HCT116 (cell line): Measurements from ENCODE around the gene DNM3. TPM values are rescaled to one million over a fixed set of nuclear protein-coding genes. Genes with fewer than 3 reads are reported as not detected.

Experiments
- ATAC-seq: fragments of 200-7000 bp; cut with Tn5 transposase; 2 replicates; pipeline ENCODE4 v1.9.1; 2020; ENCODE audit warnings: mild to moderate bottlenecking, moderate library complexity
- BruUV-seq: library from RNA; stranded (reverse); fragments of 400-500 nt; replicated peaks from 2 replicates; lab custom pipeline; 2021; lab: Mats Ljungman, UMichigan
- CTCF ChIA-PET: fragments of 300-600 bp; sonication (Branson Sonifier 250); formaldehyde crosslinking; loops from one replicate; lab custom pipeline; 2021; ENCODE audit warnings: antibody characterized with exemption; lab: Charles Lee
- POLR2A ChIA-PET: fragments of 300-600, 350-600 bp; sonication (Branson Sonifier 250); formaldehyde crosslinking; loops from one replicate; lab custom pipeline; 2021; ENCODE audit warnings: antibody characterized with exemption; lab: Charles Lee
- RAD21 ChIA-PET, 2 experiments: fragments of 300-600 bp; sonication (Branson Sonifier 250); formaldehyde crosslinking; loops; one replicate each; lab custom pipeline; 2023; ENCODE audit warnings: low total read pairs in 2 of 2; ENCODE audit not compliant: uncharacterized antibody in 2 of 2, unreplicated experiment in 2 of 2, low non-redundant PET in 1 of 2; lab: Charles Lee
- DNase-seq: peaks from one replicate; pipeline ENCODE4 v3.0.0-alpha.2; 2010; ENCODE audit warnings: low read depth, low spot score
- H2AFZ ChIP-seq: fragments of 200-600 bp; shearing (Covaris generic), sonication (generic); 2 replicates; pipeline ENCODE4 v1.6.1; 2017; ENCODE audit warnings: low read depth, mixed run types, mixed read lengths, antibody characterized with exemption, low read length; ENCODE audit not compliant: poor library complexity, severe bottlenecking
- H3K27ac ChIP-seq: 2 replicates; pipeline ENCODE4 v1.5.1; 2012; ENCODE audit warnings: low read depth, low read length
- H3K27me3 ChIP-seq: fragments of 200-600 bp; sonication (generic); 2 replicates; pipeline ENCODE4 v1.6.1; 2016; ENCODE audit warnings: mixed run types, low read length, mixed read lengths; ENCODE audit not compliant: insufficient read depth
- H3K36me3 ChIP-seq, 2 experiments: fragments of 200-500 bp in 1 of 2; fragments of 200-600 bp in 1 of 2; sonication (Bioruptor generic) in 1 of 2; sonication (generic) in 1 of 2; 2 replicates each; pipeline versions ENCODE4 v1.5.1 to v1.6.1; 2014 to 2016; ENCODE audit warnings: low read length in 2 of 2, inconsistent platforms in 1 of 2, mixed read lengths in 1 of 2, mixed run types in 1 of 2; ENCODE audit not compliant: insufficient read depth in 2 of 2, control insufficient read depth in 1 of 2
- H3K4me1 ChIP-seq, 2 experiments: fragments of 200-600 bp in 1 of 2; sonication (generic) in 1 of 2; 2 replicates each; pipeline versions ENCODE4 v1.5.1 to v1.6.1; 2012 to 2017; ENCODE audit warnings: low read length in 2 of 2, inconsistent platforms in 1 of 2, mild to moderate bottlenecking in 1 of 2, mixed read lengths in 1 of 2, mixed run types in 1 of 2, moderate library complexity in 1 of 2; ENCODE audit not compliant: insufficient read depth in 2 of 2, control insufficient read depth in 1 of 2
- H3K4me2 ChIP-seq: fragments of 200-600 bp; sonication (generic); 2 replicates; pipeline ENCODE4 v1.6.1; 2017; ENCODE audit warnings: mixed run types, low read length, mixed read lengths
- H3K4me3 ChIP-seq, 2 experiments: fragments of 200-600 bp in 1 of 2; sonication (generic) in 1 of 2; replicated peaks in 1 of 2; 2 replicates each; pipeline ENCODE4 v1.5.1; 2011 to 2016; ENCODE audit warnings: low read length in 2 of 2, control low read depth in 1 of 2, low read depth in 1 of 2, mild to moderate bottlenecking in 1 of 2, mixed read lengths in 1 of 2, mixed run types in 1 of 2
- H3K79me2 ChIP-seq: fragments of 200-600 bp; sonication (generic); 2 replicates; pipeline ENCODE4 v1.6.1; 2017; ENCODE audit warnings: mild to moderate bottlenecking, mixed run types, low read length, moderate library complexity, mixed read lengths; ENCODE audit not compliant: insufficient read depth
- H3K9ac ChIP-seq: fragments of 200-600 bp; sonication (generic); 2 replicates; pipeline ENCODE4 v1.6.1; 2016; ENCODE audit warnings: low read length, mixed read lengths
- H3K9me2 ChIP-seq: fragments of 200-600 bp; sonication (generic), shearing (Covaris generic); 2 replicates; pipeline ENCODE4 v1.6.1; 2017; ENCODE audit warnings: mixed run types, mild to moderate bottlenecking, moderate library complexity; ENCODE audit not compliant: insufficient read depth
- H3K9me3 ChIP-seq, 2 experiments: fragments of 200-500 bp in 1 of 2; fragments of 200-600 bp in 1 of 2; sonication (Bioruptor generic) in 1 of 2; sonication (generic) in 1 of 2; 2 replicates each; pipeline ENCODE4 v1.6.1; 2014 to 2017; ENCODE audit warnings: low read length in 2 of 2, mixed read lengths in 2 of 2, inconsistent platforms in 1 of 2, low read depth in 1 of 2, mild to moderate bottlenecking in 1 of 2, mixed run types in 1 of 2, moderate library complexity in 1 of 2; ENCODE audit not compliant: control insufficient read depth in 1 of 2, insufficient read depth in 1 of 2
- H4K20me1 ChIP-seq: fragments of 200-600 bp; sonication (generic), shearing (Covaris generic); 2 replicates; pipeline ENCODE4 v1.6.1; 2017; ENCODE audit warnings: mixed run types, mild to moderate bottlenecking, moderate library complexity; ENCODE audit not compliant: insufficient read depth
- CBX3 ChIP-seq: IDR thresholded peaks from 2 replicates; pipeline ENCODE4 v1.6.1; 2012; ENCODE audit warnings: low read depth
- JUND ChIP-seq: IDR thresholded peaks from 2 replicates; pipeline ENCODE4 v1.6.1; 2012
- RAD21 ChIP-seq: IDR thresholded peaks from 2 replicates; pipeline ENCODE4 v1.6.1; 2012; ENCODE audit warnings: low read depth, mild to moderate bottlenecking
- SRF ChIP-seq: IDR thresholded peaks from 2 replicates; pipeline ENCODE4 v1.6.1; 2012; ENCODE audit warnings: low read depth
- intact Hi-C: fragments of 100-400 bp; cut with micrococcal nuclease; formaldehyde crosslinking; loops from 2 replicates; pipeline ENCODE4 v1.10.0; 2022
- total RNA-seq: library from RNA; stranded (reverse); gene quantifications from one replicate; pipeline ENCODE4 v1.2.1, GENCODE V29; 2021; ENCODE audit not compliant: unreplicated experiment
- TF ChIP-seq, protein P1 (sequence below), 3 experiments: fragments of 200-600 bp in 1 of 3; sonication (generic) in 1 of 3; IDR thresholded peaks in 2 of 3; conservative IDR thresholded peaks in 1 of 3; 2 replicates each; pipeline ENCODE4 v1.5.1; 2012 to 2017; ENCODE audit warnings: low read depth in 2 of 3, low read length in 2 of 3, antibody characterized with exemption in 1 of 3, borderline replicate concordance in 1 of 3, control low read depth in 1 of 3, mild to moderate bottlenecking in 1 of 3, mixed read lengths in 1 of 3, mixed run types in 1 of 3, moderate library complexity in 1 of 3; ENCODE audit not compliant: insufficient read depth in 1 of 3
- TF ChIP-seq, protein P2 (sequence below): IDR thresholded peaks from 2 replicates; pipeline ENCODE4 v1.6.1; 2012; ENCODE audit warnings: low read depth
- TF ChIP-seq, protein P3 (sequence below): IDR thresholded peaks from 2 replicates; pipeline ENCODE4 v1.6.1; 2011; ENCODE audit warnings: mild to moderate bottlenecking, low read length, moderate library complexity; ENCODE audit not compliant: insufficient replicate concordance; ENCODE audit errors: extremely low read depth

The DNM3 gene
- total RNA-seq, 1 experiment from 2014 or later, result 3.1 TPM

DNA sequence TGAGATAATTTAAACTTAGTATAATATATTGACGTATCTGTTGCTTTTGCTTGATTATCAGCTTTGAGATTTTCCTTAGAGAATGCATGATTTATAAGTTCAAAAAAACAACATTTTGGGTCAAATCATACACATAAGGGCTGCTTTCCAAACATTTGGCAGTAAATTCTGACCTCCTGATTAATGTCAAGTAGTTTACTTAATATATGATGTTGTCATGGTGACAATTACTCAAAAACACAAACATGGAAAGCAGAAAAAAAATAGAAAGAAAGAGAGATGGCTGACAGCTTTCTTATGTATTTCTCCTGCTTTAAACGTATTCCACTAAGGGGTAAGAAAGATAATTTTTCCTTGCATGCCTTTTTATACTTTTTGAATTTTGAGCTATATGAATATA lies 320.9 kb downstream of the DNM3 start (continued):
- TF ChIP-seq, protein P1, sequence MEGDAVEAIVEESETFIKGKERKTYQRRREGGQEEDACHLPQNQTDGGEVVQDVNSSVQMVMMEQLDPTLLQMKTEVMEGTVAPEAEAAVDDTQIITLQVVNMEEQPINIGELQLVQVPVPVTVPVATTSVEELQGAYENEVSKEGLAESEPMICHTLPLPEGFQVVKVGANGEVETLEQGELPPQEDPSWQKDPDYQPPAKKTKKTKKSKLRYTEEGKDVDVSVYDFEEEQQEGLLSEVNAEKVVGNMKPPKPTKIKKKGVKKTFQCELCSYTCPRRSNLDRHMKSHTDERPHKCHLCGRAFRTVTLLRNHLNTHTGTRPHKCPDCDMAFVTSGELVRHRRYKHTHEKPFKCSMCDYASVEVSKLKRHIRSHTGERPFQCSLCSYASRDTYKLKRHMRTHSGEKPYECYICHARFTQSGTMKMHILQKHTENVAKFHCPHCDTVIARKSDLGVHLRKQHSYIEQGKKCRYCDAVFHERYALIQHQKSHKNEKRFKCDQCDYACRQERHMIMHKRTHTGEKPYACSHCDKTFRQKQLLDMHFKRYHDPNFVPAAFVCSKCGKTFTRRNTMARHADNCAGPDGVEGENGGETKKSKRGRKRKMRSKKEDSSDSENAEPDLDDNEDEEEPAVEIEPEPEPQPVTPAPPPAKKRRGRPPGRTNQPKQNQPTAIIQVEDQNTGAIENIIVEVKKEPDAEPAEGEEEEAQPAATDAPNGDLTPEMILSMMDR (IDR thresholded peaks at IDR 0.05 in 2 of 3, conservative IDR thresholded peaks at IDR 0.05 in 1 of 3; ENCODE audit: borderline replicate concordance in 1 of 3, insufficient read depth in 1 of 3, low read depth in 2 of 3, low read length in 2 of 3), result no peak
- TF ChIP-seq, protein P2, sequence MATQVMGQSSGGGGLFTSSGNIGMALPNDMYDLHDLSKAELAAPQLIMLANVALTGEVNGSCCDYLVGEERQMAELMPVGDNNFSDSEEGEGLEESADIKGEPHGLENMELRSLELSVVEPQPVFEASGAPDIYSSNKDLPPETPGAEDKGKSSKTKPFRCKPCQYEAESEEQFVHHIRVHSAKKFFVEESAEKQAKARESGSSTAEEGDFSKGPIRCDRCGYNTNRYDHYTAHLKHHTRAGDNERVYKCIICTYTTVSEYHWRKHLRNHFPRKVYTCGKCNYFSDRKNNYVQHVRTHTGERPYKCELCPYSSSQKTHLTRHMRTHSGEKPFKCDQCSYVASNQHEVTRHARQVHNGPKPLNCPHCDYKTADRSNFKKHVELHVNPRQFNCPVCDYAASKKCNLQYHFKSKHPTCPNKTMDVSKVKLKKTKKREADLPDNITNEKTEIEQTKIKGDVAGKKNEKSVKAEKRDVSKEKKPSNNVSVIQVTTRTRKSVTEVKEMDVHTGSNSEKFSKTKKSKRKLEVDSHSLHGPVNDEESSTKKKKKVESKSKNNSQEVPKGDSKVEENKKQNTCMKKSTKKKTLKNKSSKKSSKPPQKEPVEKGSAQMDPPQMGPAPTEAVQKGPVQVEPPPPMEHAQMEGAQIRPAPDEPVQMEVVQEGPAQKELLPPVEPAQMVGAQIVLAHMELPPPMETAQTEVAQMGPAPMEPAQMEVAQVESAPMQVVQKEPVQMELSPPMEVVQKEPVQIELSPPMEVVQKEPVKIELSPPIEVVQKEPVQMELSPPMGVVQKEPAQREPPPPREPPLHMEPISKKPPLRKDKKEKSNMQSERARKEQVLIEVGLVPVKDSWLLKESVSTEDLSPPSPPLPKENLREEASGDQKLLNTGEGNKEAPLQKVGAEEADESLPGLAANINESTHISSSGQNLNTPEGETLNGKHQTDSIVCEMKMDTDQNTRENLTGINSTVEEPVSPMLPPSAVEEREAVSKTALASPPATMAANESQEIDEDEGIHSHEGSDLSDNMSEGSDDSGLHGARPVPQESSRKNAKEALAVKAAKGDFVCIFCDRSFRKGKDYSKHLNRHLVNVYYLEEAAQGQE, result no peak
- no peak for TF ChIP-seq CBX3

DNA sequence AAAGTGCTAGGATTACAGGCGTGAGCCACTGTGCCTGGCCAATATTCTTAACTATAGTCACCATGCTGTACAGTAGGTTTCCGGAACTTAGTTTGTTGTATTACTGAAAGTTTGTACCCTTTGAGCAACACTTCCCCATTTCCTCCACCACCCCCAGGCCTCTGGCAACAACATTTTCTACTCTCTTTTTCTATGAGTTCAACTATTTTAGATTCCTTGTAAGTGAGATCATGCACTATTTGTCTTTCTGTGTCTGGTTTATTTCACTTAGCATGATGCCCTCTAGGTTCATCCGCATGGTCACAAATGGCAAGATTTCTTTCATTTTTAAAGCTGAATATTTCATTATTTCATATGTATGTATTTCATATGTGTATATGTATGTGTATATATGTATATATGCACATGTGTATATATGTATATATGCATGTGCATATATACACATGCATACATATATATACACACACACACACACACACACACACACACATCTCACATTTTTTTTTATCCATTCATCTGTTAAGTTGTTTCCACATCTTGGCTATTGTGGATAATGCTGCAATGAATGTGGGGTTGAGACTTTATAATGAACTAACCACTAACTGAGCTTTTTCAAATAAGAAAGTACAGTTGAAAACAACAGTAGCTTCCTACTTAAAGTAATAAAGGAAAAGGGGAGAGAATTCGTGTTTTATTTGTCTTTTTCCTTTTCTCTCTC lies 322.4 kb downstream of the DNM3 start:
- no peak overlapping the region for H3K27ac ChIP-seq
- ATAC-seq (no peak), DNase-seq (no peak)
- H3K9me3 ChIP-seq, result no peaks in the 10 kb centered on the region
- intact Hi-C loops, result no loop called here
- H3K27me3 ChIP-seq, result no peaks in the 10 kb centered on the region
- RAD21 ChIA-PET, result no interaction called here
- H3K4me3 ChIP-seq, result no peak overlapping the region
- no peak overlapping the region for H3K9ac ChIP-seq
- no TSS peak for BruUV-seq
- H3K9me2 ChIP-seq, result no peaks in the 10 kb centered on the region
- CTCF ChIA-PET, result no interaction called here
- POLR2A ChIA-PET, result no interaction called here
- H4K20me1 ChIP-seq, result no peaks in the 10 kb centered on the region
- no peaks in the 10 kb centered on the region for H3K79me2 ChIP-seq
- H3K36me3 ChIP-seq, result no peaks in the 10 kb centered on the region
- H3K4me1 ChIP-seq, result no peaks in the 10 kb centered on the region
- H3K4me2 ChIP-seq, result no peak overlapping the region
- H2AFZ ChIP-seq, result no peak overlapping the region
- TF ChIP-seq RAD21, result no peak
- TF ChIP-seq SRF, result no peak
- TF ChIP-seq, protein P3, sequence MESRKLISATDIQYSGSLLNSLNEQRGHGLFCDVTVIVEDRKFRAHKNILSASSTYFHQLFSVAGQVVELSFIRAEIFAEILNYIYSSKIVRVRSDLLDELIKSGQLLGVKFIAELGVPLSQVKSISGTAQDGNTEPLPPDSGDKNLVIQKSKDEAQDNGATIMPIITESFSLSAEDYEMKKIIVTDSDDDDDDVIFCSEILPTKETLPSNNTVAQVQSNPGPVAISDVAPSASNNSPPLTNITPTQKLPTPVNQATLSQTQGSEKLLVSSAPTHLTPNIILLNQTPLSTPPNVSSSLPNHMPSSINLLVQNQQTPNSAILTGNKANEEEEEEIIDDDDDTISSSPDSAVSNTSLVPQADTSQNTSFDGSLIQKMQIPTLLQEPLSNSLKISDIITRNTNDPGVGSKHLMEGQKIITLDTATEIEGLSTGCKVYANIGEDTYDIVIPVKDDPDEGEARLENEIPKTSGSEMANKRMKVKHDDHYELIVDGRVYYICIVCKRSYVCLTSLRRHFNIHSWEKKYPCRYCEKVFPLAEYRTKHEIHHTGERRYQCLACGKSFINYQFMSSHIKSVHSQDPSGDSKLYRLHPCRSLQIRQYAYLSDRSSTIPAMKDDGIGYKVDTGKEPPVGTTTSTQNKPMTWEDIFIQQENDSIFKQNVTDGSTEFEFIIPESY, result no peak
- no peak for TF ChIP-seq JUND
- TF ChIP-seq, all 23 proteins: peak for 0
